Measurements from ENCODE around the gene TUBA3D.
"Not testable (repeated sequence)": the region's sequence is repeated elsewhere in the genome, so short reads cannot be mapped to it uniquely, and the experiment has no call there.

DNA sequence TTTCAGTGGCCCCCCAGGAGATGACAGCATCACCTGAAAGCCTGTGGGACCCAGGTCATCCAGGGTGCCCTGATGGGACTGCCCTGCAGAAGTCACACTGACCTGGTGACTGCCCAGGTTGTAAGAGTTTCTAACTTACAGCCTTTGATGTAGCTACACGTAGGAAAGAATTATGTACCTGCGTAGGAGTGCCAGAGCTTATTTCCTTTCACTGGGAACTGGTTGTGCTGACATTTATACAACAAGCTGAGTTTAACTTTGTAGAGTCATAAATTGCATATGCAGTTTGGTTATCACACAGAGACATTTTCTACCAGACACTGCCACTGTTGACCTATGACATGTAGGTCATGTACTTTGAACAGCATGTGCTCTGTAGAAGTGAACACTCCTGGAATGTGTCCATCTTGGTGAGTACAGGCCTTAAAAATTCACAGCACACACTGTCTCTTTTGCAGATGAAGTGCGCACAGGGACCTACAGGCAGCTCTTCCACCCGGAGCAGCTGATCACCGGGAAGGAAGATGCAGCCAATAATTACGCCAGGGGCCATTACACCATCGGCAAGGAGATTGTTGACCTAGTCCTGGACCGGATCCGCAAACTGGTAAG is 3.0 kb downstream of the TUBA3D start:
- TF ChIP-seq, protein P1, sequence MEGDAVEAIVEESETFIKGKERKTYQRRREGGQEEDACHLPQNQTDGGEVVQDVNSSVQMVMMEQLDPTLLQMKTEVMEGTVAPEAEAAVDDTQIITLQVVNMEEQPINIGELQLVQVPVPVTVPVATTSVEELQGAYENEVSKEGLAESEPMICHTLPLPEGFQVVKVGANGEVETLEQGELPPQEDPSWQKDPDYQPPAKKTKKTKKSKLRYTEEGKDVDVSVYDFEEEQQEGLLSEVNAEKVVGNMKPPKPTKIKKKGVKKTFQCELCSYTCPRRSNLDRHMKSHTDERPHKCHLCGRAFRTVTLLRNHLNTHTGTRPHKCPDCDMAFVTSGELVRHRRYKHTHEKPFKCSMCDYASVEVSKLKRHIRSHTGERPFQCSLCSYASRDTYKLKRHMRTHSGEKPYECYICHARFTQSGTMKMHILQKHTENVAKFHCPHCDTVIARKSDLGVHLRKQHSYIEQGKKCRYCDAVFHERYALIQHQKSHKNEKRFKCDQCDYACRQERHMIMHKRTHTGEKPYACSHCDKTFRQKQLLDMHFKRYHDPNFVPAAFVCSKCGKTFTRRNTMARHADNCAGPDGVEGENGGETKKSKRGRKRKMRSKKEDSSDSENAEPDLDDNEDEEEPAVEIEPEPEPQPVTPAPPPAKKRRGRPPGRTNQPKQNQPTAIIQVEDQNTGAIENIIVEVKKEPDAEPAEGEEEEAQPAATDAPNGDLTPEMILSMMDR (IDR thresholded peaks at IDR 0.05) = not testable (repeated sequence)
- TF ChIP-seq POLR2A (IDR thresholded peaks at IDR 0.05) = not testable (repeated sequence)

Measured in heart left ventricle (tissue), 13 donors.